H1 (cell line): ENCODE results near the gene HMCES. TPM values are rescaled to one million over a fixed set of nuclear protein-coding genes. Genes with fewer than 3 reads are reported as not detected.

ENCODE experiments used
- CTCF ChIA-PET: fragments of 300-600 bp; sonication (Branson Sonifier 250); formaldehyde crosslinking; loops from one replicate; lab custom pipeline; 2021; ENCODE audit not compliant: partially characterized antibody; lab: Charles Lee
- POLR2A ChIA-PET: fragments of 300-600 bp; sonication (Branson Sonifier 250); formaldehyde crosslinking; loops from one replicate; lab custom pipeline; 2021; ENCODE audit warnings: inconsistent platforms; ENCODE audit not compliant: partially characterized antibody; lab: Charles Lee
- DNase-seq, 2 experiments: peaks; one replicate each; pipeline versions ENCODE4 v3.0.0 to v3.0.0-alpha.2; 2010 to 2022; ENCODE audit warnings: low spot score in 2 of 2, low read depth in 1 of 2, mixed read lengths in 1 of 2
- FAIRE-seq: peaks from 2 replicates; lab custom pipeline; 2011; peaks lifted over from hg19 to GRCh38; lab: Jason Lieb, UNC
- H2AFZ ChIP-seq: 2 replicates; pipeline ENCODE4 v1.8.1; 2012; ENCODE audit warnings: low read length, inconsistent platforms
- H2AK5ac ChIP-seq: 2 replicates; pipeline ENCODE4 v1.6.1; 2013; ENCODE audit warnings: low read depth, low read length
- H2BK120ac ChIP-seq: replicated peaks from 2 replicates; pipeline ENCODE3; 2013; ENCODE audit warnings: low read depth, low read length, inconsistent platforms
- H2BK12ac ChIP-seq: 2 replicates; pipeline ENCODE4 v1.6.1; 2013; ENCODE audit warnings: low read depth, low read length
- H2BK15ac ChIP-seq: 2 replicates; pipeline ENCODE4 v1.6.1; 2013; ENCODE audit warnings: low read length
- H2BK20ac ChIP-seq: 2 replicates; pipeline ENCODE4 v1.6.1; 2013; ENCODE audit warnings: low read length
- H2BK5ac ChIP-seq: 2 replicates; pipeline ENCODE4 v1.6.1; 2013; ENCODE audit warnings: low read depth, low read length
- H3K14ac ChIP-seq: 2 replicates; pipeline ENCODE4 v1.6.1; 2013; ENCODE audit warnings: inconsistent platforms; ENCODE audit not compliant: insufficient read length
- H3K18ac ChIP-seq: 2 replicates; pipeline ENCODE4 v1.6.1; 2013; ENCODE audit warnings: low read length; ENCODE audit errors: extremely low read depth
- H3K23ac ChIP-seq: 2 replicates; pipeline ENCODE4 v1.6.1; 2013; ENCODE audit warnings: inconsistent platforms; ENCODE audit not compliant: insufficient read length
- H3K23me2 ChIP-seq: 2 replicates; pipeline ENCODE4 v1.6.1; 2013; ENCODE audit warnings: low read depth, low read length
- H3K27ac ChIP-seq: 2 replicates; pipeline ENCODE4 v1.6.1; 2011; ENCODE audit warnings: low read depth, low read length, inconsistent platforms
- H3K27me3 ChIP-seq, 4 experiments: replicated peaks in 1 of 4; 1 replicate in 1 of 4; 2 replicates in 3 of 4; pipeline versions ENCODE4 v1.6.1 to v1.8.1; 2011 to 2013; ENCODE audit warnings: low read length in 3 of 4, mild to moderate bottlenecking in 3 of 4, inconsistent platforms in 2 of 4, mixed read lengths in 2 of 4, moderate library complexity in 1 of 4; ENCODE audit not compliant: control insufficient read depth in 3 of 4, insufficient read depth in 3 of 4; ENCODE audit errors: extremely low read depth in 1 of 4
- H3K36me3 ChIP-seq, 4 experiments: 2 replicates each; pipeline versions ENCODE4 v1.6.1 to v1.8.1; 2011 to 2013; ENCODE audit warnings: mild to moderate bottlenecking in 4 of 4, low read length in 3 of 4, moderate library complexity in 2 of 4, control low read depth in 1 of 4, inconsistent platforms in 1 of 4; ENCODE audit not compliant: insufficient read depth in 4 of 4, control insufficient read depth in 2 of 4
- H3K4ac ChIP-seq: replicated peaks from 2 replicates; pipeline ENCODE3; 2013; ENCODE audit warnings: low read length, low read depth, mixed read lengths, inconsistent platforms; ENCODE audit not compliant: insufficient read length
- H3K4me1 ChIP-seq, 4 experiments: replicated peaks in 1 of 4; 1 replicate in 1 of 4; 2 replicates in 3 of 4; pipeline versions ENCODE4 v1.6.1 to v1.8.1; 2011 to 2013; ENCODE audit warnings: low read length in 3 of 4, inconsistent platforms in 2 of 4, mixed read lengths in 1 of 4; ENCODE audit not compliant: insufficient read depth in 4 of 4, control insufficient read depth in 3 of 4
- H3K4me2 ChIP-seq, 2 experiments: 2 replicates each; pipeline versions ENCODE4 v1.6.1 to v1.8.1; 2011 to 2013; ENCODE audit warnings: low read depth in 2 of 2, low read length in 2 of 2, control low read depth in 1 of 2, inconsistent platforms in 1 of 2, mild to moderate bottlenecking in 1 of 2; ENCODE audit not compliant: insufficient read depth in 1 of 2
- H3K4me3 ChIP-seq, 4 experiments: fragments of 200-600, 300-600 bp in 1 of 4; sonication (generic), shearing (Covaris generic), sonication (Bioruptor Twin) in 1 of 4; 2 replicates each; pipeline versions ENCODE4 v1.5.1 to v1.8.1; 2011 to 2016; ENCODE audit warnings: low read length in 4 of 4, low read depth in 3 of 4, control low read depth in 2 of 4, inconsistent platforms in 2 of 4, mild to moderate bottlenecking in 2 of 4, mixed read lengths in 1 of 4, moderate library complexity in 1 of 4; ENCODE audit not compliant: insufficient read depth in 2 of 4; ENCODE audit errors: extremely low read depth in 1 of 4
- H3K56ac ChIP-seq: replicated peaks from 2 replicates; pipeline ENCODE3; 2013; ENCODE audit warnings: low read depth, mild to moderate bottlenecking, mixed read lengths, low read length, inconsistent platforms; ENCODE audit not compliant: insufficient read length
- H3K79me1 ChIP-seq: 2 replicates; pipeline ENCODE4 v1.6.1; 2013; ENCODE audit warnings: low read depth, low read length, control low read depth
- H3K79me2 ChIP-seq, 2 experiments: 2 replicates each; pipeline versions ENCODE4 v1.6.1 to v1.8.1; 2012 to 2013; ENCODE audit warnings: low read length in 2 of 2, mild to moderate bottlenecking in 2 of 2, inconsistent platforms in 1 of 2; ENCODE audit not compliant: insufficient read depth in 2 of 2, control insufficient read depth in 1 of 2
- H3K9ac ChIP-seq, 4 experiments: replicated peaks in 1 of 4; 1 replicate in 1 of 4; 2 replicates in 3 of 4; pipeline versions ENCODE4 v1.6.1 to v1.8.1; 2011 to 2013; ENCODE audit warnings: low read depth in 3 of 4, low read length in 3 of 4, control low read depth in 2 of 4, mild to moderate bottlenecking in 2 of 4, moderate library complexity in 2 of 4, inconsistent platforms in 1 of 4; ENCODE audit errors: extremely low read depth in 1 of 4
- H3K9me3 ChIP-seq, 2 experiments: 2 replicates each; pipeline versions ENCODE4 v1.6.1 to v1.8.1; 2012 to 2013; ENCODE audit warnings: mild to moderate bottlenecking in 2 of 2, moderate library complexity in 2 of 2, control low read depth in 1 of 2, inconsistent platforms in 1 of 2, low read depth in 1 of 2, low read length in 1 of 2, mixed read lengths in 1 of 2; ENCODE audit not compliant: insufficient read depth in 2 of 2
- H4K20me1 ChIP-seq, 2 experiments: replicated peaks in 1 of 2; 2 replicates each; pipeline versions ENCODE3 to v1.8.1; 2011 to 2013; ENCODE audit warnings: inconsistent platforms in 2 of 2, low read length in 2 of 2, mild to moderate bottlenecking in 1 of 2; ENCODE audit not compliant: insufficient read depth in 2 of 2, control insufficient read depth in 1 of 2
- H4K5ac ChIP-seq: 2 replicates; pipeline ENCODE4 v1.6.1; 2013; ENCODE audit warnings: low read length, low read depth, mixed read lengths, inconsistent platforms; ENCODE audit not compliant: insufficient read length
- H4K8ac ChIP-seq: 2 replicates; pipeline ENCODE4 v1.8.0; 2013; ENCODE audit warnings: mild to moderate bottlenecking, moderate library complexity, low read length, inconsistent platforms; ENCODE audit not compliant: insufficient read depth; ENCODE audit errors: extremely low read depth
- H4K91ac ChIP-seq: replicated peaks from 2 replicates; pipeline ENCODE3; 2013; ENCODE audit warnings: low read length, mixed read lengths, inconsistent platforms; ENCODE audit not compliant: insufficient read length
- ATF2 ChIP-seq: IDR thresholded peaks from 2 replicates; pipeline ENCODE4 v1.6.1; 2012; ENCODE audit warnings: low read length, inconsistent platforms
- CREB1 ChIP-seq: IDR thresholded peaks from 2 replicates; pipeline ENCODE4 v1.6.1; 2012; ENCODE audit warnings: inconsistent platforms
- GTF2F1 ChIP-seq: IDR thresholded peaks from 2 replicates; pipeline ENCODE4 v1.6.1; 2012; ENCODE audit warnings: low read depth, low read length, improper control_type of control experiment, borderline replicate concordance
- MAFK ChIP-seq: IDR thresholded peaks from 2 replicates; pipeline ENCODE4 v1.6.1; 2012; ENCODE audit warnings: low read depth, mild to moderate bottlenecking, improper control_type of control experiment, low read length
- NANOG ChIP-seq: IDR thresholded peaks from 2 replicates; pipeline ENCODE4 v1.6.1; 2011; ENCODE audit warnings: low read length, low read depth, mild to moderate bottlenecking, inconsistent platforms; ENCODE audit not compliant: insufficient read depth, poor library complexity, severe bottlenecking
- SAP30 ChIP-seq: fragments of 300-600 bp; sonication (generic); IDR thresholded peaks from 2 replicates; pipeline ENCODE4 v1.7.1; 2012; ENCODE audit warnings: low read length, moderate library complexity, mild to moderate bottlenecking, inconsistent platforms; ENCODE audit not compliant: insufficient read depth, insufficient replicate concordance
- SUZ12 ChIP-seq: fragments of 200-600 bp; sonication (generic); IDR thresholded peaks from 2 replicates; pipeline ENCODE4 v1.6.1; 2012; ENCODE audit warnings: mild to moderate bottlenecking, inconsistent platforms, low read length, moderate library complexity, mixed read lengths
- TBP ChIP-seq: IDR thresholded peaks from 2 replicates; pipeline ENCODE4 v1.6.1; 2011; ENCODE audit warnings: low read depth, low read length, improper control_type of control experiment
- TCF12 ChIP-seq: IDR thresholded peaks from 2 replicates; pipeline ENCODE4 v1.6.1; 2011; ENCODE audit warnings: low read depth, mild to moderate bottlenecking, low read length
- WGBS, 2 experiments: shearing (Covaris generic) in 1 of 2; methylation state at CpG; one replicate each; pipeline versions ENCODE4 v1.1.6 to v1.1.7; 2013 to 2015; ENCODE audit warnings: low lambda C conversion rate in 2 of 2, mixed read lengths in 2 of 2, inconsistent platforms in 1 of 2, low coverage in 1 of 2, missing lambda C conversion rate in 1 of 2; ENCODE audit not compliant: insufficient replicate concordance in 2 of 2, insufficient coverage in 1 of 2, insufficient read length in 1 of 2; ENCODE audit errors: extremely low coverage in 1 of 2, missing lambda C conversion rate in 1 of 2; 5-methylcytosine and 5-hydroxymethylcytosine counted together
- polyA plus RNA-seq, 7 experiments: library from polyadenylated mRNA; depleted of rRNA in 3 of 7; stranded (reverse) in 5 of 7; unstranded in 2 of 7; fragments of >200 nt in 5 of 7; fragments of 200-250 nt in 2 of 7; gene quantifications; 1 replicate in 5 of 7; 2 replicates in 1 of 7; 4 replicates in 1 of 7; pipeline versions ENCODE4 v1.2.1 to v1.2.3, GENCODE V29; 2011 to 2013; ENCODE audit warnings: missing spikeins in 2 of 7, mixed read lengths in 2 of 7
- total RNA-seq: library from RNA; stranded (reverse); fragmentation: NEBNext Ultra II Directional; extraction: Animal tissue kit (Norgen Biotek cat#: 25700); gene quantifications from 2 replicates; pipeline ENCODE4 v1.2.1, GENCODE V29; 2021

HMCES gene
- total and polyA plus RNA-seq, 2 of the 8 experiments (the other 6 are each of a cell fraction or from before 2014, with no cell fraction given): 27.6 to 49.5 TPM

DNA sequence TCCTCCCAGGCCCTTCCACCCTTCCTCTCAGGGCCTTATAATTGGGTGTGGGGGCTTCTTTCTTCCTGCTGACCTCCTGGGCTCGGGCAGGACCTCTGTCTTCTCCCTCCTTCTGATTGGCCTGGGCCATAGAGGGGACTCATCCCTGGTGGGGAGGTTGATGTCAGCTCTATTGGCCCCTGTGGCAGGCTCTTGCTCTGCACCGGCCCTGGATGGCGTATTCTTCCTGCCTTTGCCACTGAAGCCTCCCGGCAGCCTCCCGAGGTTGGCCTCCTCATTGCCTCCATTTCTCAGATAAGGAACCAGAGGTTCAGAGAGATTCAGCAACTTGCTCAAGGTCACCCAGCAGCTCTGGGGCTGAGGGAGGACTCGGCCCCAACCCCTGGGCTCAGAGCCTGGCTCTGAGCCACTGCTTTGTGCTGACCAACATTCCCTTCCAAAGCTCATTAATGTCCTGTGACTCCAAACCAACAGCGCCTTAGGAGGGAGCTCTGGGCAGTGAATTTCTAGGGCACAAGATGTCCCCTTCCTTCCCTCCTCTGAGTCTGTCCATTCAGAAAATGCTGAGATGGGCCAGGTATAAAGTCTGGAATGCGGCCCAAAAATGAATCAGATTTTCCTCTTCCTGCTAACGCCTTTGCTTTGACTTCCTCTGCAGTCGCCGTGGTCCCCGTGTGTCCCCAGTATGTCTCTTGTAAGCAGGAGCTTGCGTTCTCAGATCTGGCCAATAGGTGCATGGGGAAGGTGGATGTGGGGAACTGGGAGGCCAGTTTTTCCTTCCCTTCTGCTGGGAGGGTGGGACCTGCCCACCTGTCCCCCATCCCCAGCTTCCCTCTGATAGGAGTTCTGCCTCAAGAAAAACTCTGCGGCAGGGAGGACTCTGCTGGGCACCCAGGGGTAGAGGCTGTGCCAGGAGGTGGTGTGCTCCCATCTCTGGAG lies 74.2 kb downstream of the HMCES start:
- Histone ChIP-seq H3K4me1 (peaks cover 0 to 7% (median 1%) of the 10 kb centered on the region in 4 experiments; a peak in 3 of 7 replicates), H2AK5ac (no peak overlapping the region), H3K4me3 (no peak overlapping the region), H2BK20ac (no peak overlapping the region), H3K4ac (no peak overlapping the region), H3K23ac (no peak overlapping the region), H3K79me1 (no peaks in the 10 kb centered on the region), H3K56ac (no peak overlapping the region), H3K9me3 (no peaks in the 10 kb centered on the region), H4K8ac (no peak overlapping the region), H3K79me2 (no peaks in the 10 kb centered on the region), H2BK15ac (no peak overlapping the region), H2BK120ac (no peak overlapping the region), H3K9ac (no peak overlapping the region), H2AFZ (no peak overlapping the region), H2BK5ac (no peak overlapping the region), H3K14ac (no peak overlapping the region), H3K23me2 (no peaks in the 10 kb centered on the region), H4K91ac (no peak overlapping the region), H2BK12ac (no peak overlapping the region), H3K27ac (no peak overlapping the region), H3K36me3 (no peaks in the 10 kb centered on the region), H4K5ac (no peak overlapping the region), H4K20me1 (peaks cover 0 to 3% of the 10 kb centered on the region in 2 experiments), H3K18ac (no peak overlapping the region), H3K27me3 (no peaks in the 10 kb centered on the region), H3K4me2 (no peak overlapping the region)
- 89% methylated on average over 13 of the region's 14 CpGs; no CpG with 5 or more reads in 1 of the 2 experiments for WGBS, 2 experiments
- ChIA-PET POLR2A (interaction anchor here (0.7 to 2.8 kb wide), 8 partner anchors 8 to 70 kb away, joined by 3 to 16 read pairs (median 4); a partner anchor contains a TSS), CTCF (interaction anchor here (0.7 to 4.6 kb wide), 23 partner anchors 8 to 383 kb away, joined by 3 to 18 read pairs (median 5); no protein-coding TSS in a partner anchor)
- DNase-seq (no peak), FAIRE-seq (no peak)
- TF ChIP-seq SUZ12 (no peak), NANOG (no peak), GTF2F1 (no peak), ATF2 (no peak), CREB1 (no peak), SAP30 (no peak), TBP (no peak), MAFK (no peak), TCF12 (no peak)
